GM12878 (cell line): Measurements from ENCODE around the gene NECAB3. TPM values are rescaled to one million over a fixed set of nuclear protein-coding genes. Genes with fewer than 3 reads are reported as not detected.

Source experiments
- ATAC-seq: fragments of 200-7000 bp; cut with Tn5 transposase; 3 replicates; pipeline ENCODE4 v1.9.1; 2020; ENCODE audit warnings: mild to moderate bottlenecking, moderate library complexity
- BruUV-seq: library from RNA; stranded (reverse); fragments of 400-500 nt; replicated peaks from 2 replicates; lab custom pipeline; 2021; lab: Mats Ljungman, UMichigan
- CTCF ChIA-PET: fragments of 300-600 bp; sonication (Branson Sonifier 250); formaldehyde crosslinking; extraction: SDS; loops from one replicate; lab custom pipeline; 2021; ENCODE audit warnings: inconsistent platforms; lab: Yijun Ruan, JAX
- POLR2A ChIA-PET: fragments of 350-600 bp; formaldehyde crosslinking; extraction: SDS; loops from one replicate; lab custom pipeline; 2021; ENCODE audit warnings: inconsistent platforms; lab: Charles Lee
- RAD21 ChIA-PET: fragments of 300-600 bp; sonication (Branson Sonifier 250); formaldehyde crosslinking; loops from one replicate; lab custom pipeline; 2023; ENCODE audit warnings: antibody characterized with exemption; ENCODE audit not compliant: unreplicated experiment; lab: Charles Lee
- SMC1A ChIA-PET: fragments of 300-600 bp; sonication (Branson Sonifier 250); formaldehyde crosslinking; loops from one replicate; lab custom pipeline; 2023; ENCODE audit not compliant: unreplicated experiment, uncharacterized antibody; lab: Charles Lee
- DNase-seq: peaks from one replicate; pipeline ENCODE4 v3.0.0-alpha.2; 2011; ENCODE audit warnings: low read depth, low spot score
- FAIRE-seq: peaks from 3 replicates; lab custom pipeline; 2011; peaks lifted over from hg19 to GRCh38; lab: Jason Lieb, UNC
- H2AFZ ChIP-seq: 2 replicates; pipeline ENCODE4 v1.6.0; 2011; ENCODE audit warnings: low read depth, low read length, control low read depth; ENCODE audit not compliant: control insufficient read depth
- H3K27ac ChIP-seq: 2 replicates; pipeline ENCODE4 v1.5.1; 2011; ENCODE audit warnings: control low read depth; ENCODE audit not compliant: control insufficient read depth, insufficient read depth
- H3K27me3 ChIP-seq, 2 experiments: replicated peaks in 1 of 2; 2 replicates each; pipeline versions ENCODE4 v1.6.0 to v1.6.1; 2011; ENCODE audit warnings: low read length in 1 of 2; ENCODE audit not compliant: control insufficient read depth in 2 of 2, insufficient read depth in 2 of 2
- H3K36me3 ChIP-seq, 2 experiments: 2 replicates each; pipeline ENCODE4 v1.5.1; 2011; ENCODE audit warnings: low read length in 1 of 2; ENCODE audit not compliant: control insufficient read depth in 2 of 2, insufficient read depth in 2 of 2
- H3K4me1 ChIP-seq: 2 replicates; pipeline ENCODE4 v1.6.1; 2011; ENCODE audit warnings: mild to moderate bottlenecking, low read length, moderate library complexity, mixed read lengths; ENCODE audit not compliant: control insufficient read depth, insufficient read depth
- H3K4me2 ChIP-seq: 2 replicates; pipeline ENCODE4 v1.6.0; 2011; ENCODE audit warnings: control low read depth; ENCODE audit not compliant: control insufficient read depth, insufficient read depth
- H3K4me3 ChIP-seq: fragments of 200-600 bp; sonication (generic); 2 replicates; pipeline ENCODE4 v1.5.1; 2016
- H3K79me2 ChIP-seq: 2 replicates; pipeline ENCODE4 v1.6.0; 2011; ENCODE audit warnings: low read length; ENCODE audit not compliant: control insufficient read depth, insufficient read depth
- H3K9ac ChIP-seq: 2 replicates; pipeline ENCODE4 v1.8.0; 2011; ENCODE audit warnings: low read length, control low read depth, mixed read lengths; ENCODE audit not compliant: control insufficient read depth, insufficient read depth
- H3K9me3 ChIP-seq: replicated peaks from 3 replicates; pipeline ENCODE4 v1.5.1; 2011; ENCODE audit warnings: mild to moderate bottlenecking, low read length; ENCODE audit not compliant: control insufficient read depth, insufficient read depth
- H4K20me1 ChIP-seq: 2 replicates; pipeline ENCODE4 v1.6.0; 2011; ENCODE audit not compliant: control insufficient read depth, insufficient read depth
- BCLAF1 ChIP-seq: fragments of 450-650 bp; IDR thresholded peaks from 2 replicates; pipeline ENCODE4 v1.6.1; 2017; ENCODE audit warnings: antibody characterized with exemption, mild to moderate bottlenecking, moderate library complexity
- CHD4 ChIP-seq: fragments of 200-600 bp; sonication (generic); IDR thresholded peaks from 2 replicates; pipeline ENCODE4 v1.6.1; 2016; ENCODE audit warnings: mild to moderate bottlenecking
- EED ChIP-seq: sonication (generic); IDR thresholded peaks from 2 replicates; pipeline ENCODE4 v1.6.1; 2016; ENCODE audit warnings: antibody characterized with exemption, low read depth
- EGR1 ChIP-seq, 2 experiments: IDR thresholded peaks; 1 replicate in 1 of 2; 2 replicates in 1 of 2; pipeline ENCODE4 v1.6.1; 2011 to 2012; ENCODE audit warnings: low read depth in 2 of 2, low read length in 2 of 2, borderline replicate concordance in 1 of 2, mild to moderate bottlenecking in 1 of 2, moderate library complexity in 1 of 2
- ETV6 ChIP-seq, 2 experiments: fragments of 450-650 bp in 1 of 2; IDR thresholded peaks in 1 of 2; conservative IDR thresholded peaks in 1 of 2; 2 replicates each; pipeline ENCODE4 v1.6.1; 2014; ENCODE audit warnings: antibody characterized with exemption in 1 of 2, borderline replicate concordance in 1 of 2, low read depth in 1 of 2, mild to moderate bottlenecking in 1 of 2, moderate library complexity in 1 of 2
- NR2C1 ChIP-seq: fragments of 450-650 bp; IDR thresholded peaks from 2 replicates; pipeline ENCODE4 v1.6.1; 2017; ENCODE audit warnings: antibody characterized with exemption, mild to moderate bottlenecking, moderate library complexity
- STAT1 ChIP-seq: fragments of 450-650 bp; conservative IDR thresholded peaks from 2 replicates; pipeline ENCODE4 v1.6.1; 2014; ENCODE audit warnings: antibody characterized with exemption, mild to moderate bottlenecking
- TAF1 ChIP-seq: IDR thresholded peaks from 2 replicates; pipeline ENCODE4 v1.6.1; 2011; ENCODE audit warnings: mild to moderate bottlenecking, low read depth, low read length, borderline replicate concordance
- TARDBP ChIP-seq: IDR thresholded peaks from 2 replicates; pipeline ENCODE4 v1.6.1; 2016; ENCODE audit warnings: borderline replicate concordance
- ZNF217 ChIP-seq: fragments of 450-650 bp; IDR thresholded peaks from 2 replicates; pipeline ENCODE4 v1.6.1; 2017; ENCODE audit warnings: antibody characterized with exemption, mild to moderate bottlenecking
- WGBS: methylation state at CpG from one replicate; pipeline ENCODE4 v1.1.6; 2016; ENCODE audit warnings: low lambda C conversion rate; ENCODE audit not compliant: insufficient replicate concordance, insufficient coverage; ENCODE audit errors: missing lambda C conversion rate; 5-methylcytosine and 5-hydroxymethylcytosine counted together
- in situ Hi-C: fragments of 300-500 bp; cut with MboI; formaldehyde crosslinking; loops from 9 replicates; pipeline ENCODE4 v1.14.3; 2018; ENCODE audit warnings: mixed read lengths
- intact Hi-C: fragments of 100-400 bp; cut with micrococcal nuclease; formaldehyde crosslinking; loops from one replicate; pipeline ENCODE4 v1.14.2; 2022; ENCODE audit not compliant: unreplicated experiment
- polyA plus RNA-seq, 11 experiments: library from polyadenylated mRNA; depleted of rRNA in 4 of 11; unstranded in 6 of 11; stranded (reverse) in 5 of 11; fragments of >200 nt; fragmentation: Nextera tagmentation in 4 of 11; fragmentation: Illumina TruSeq in 1 of 11; extraction: Ambion mirVana in 4 of 11; extraction: Trizol in 1 of 11; gene quantifications; 1 replicate in 1 of 11; 2 replicates in 10 of 11; pipeline versions ENCODE4 v1.2.1 to v1.2.3, GENCODE V29; 2011 to 2016; ENCODE audit warnings: inconsistent platforms in 2 of 11, missing spikeins in 2 of 11, low read depth in 1 of 11
- total RNA-seq, 4 experiments: library from RNA; depleted of rRNA in 3 of 4; stranded (reverse); fragments of >200 nt in 3 of 4; fragmentation: Illumina TruSeq in 1 of 4; extraction: Trizol in 1 of 4; gene quantifications; 2 replicates each; pipeline versions ENCODE4 v1.2.1 to v1.2.3, GENCODE V29; 2013 to 2021
- TF ChIP-seq, protein P1 (sequence below): fragments of 450-650 bp; IDR thresholded peaks from 2 replicates; pipeline ENCODE4 v1.6.1; 2017; ENCODE audit warnings: mild to moderate bottlenecking, moderate library complexity

The NECAB3 gene
- total and polyA plus RNA-seq, 10 of the 15 experiments (the other 5 are each of a cell fraction or from before 2014, with no cell fraction given): 0.21 to 17.0 (median 7.2) TPM

GRCh38 chr20:33674294-33675135 is at the start of gene NECAB3 (continued):
- no peak for TF ChIP-seq BCLAF1
- TF ChIP-seq NR2C1: peak; percentile 14; the same call in 1 of the 2 replicates
- TF ChIP-seq STAT1: no peak
- TF ChIP-seq EGR1 (IDR thresholded peaks at IDR 0.05; ENCODE audit: borderline replicate concordance in 1 of 2, low read depth in 2 of 2, low read length in 2 of 2): peak in 1 of 2 experiments; percentile 92; a peak in 2 of 3 replicates
- TF ChIP-seq TARDBP: peak; percentile 27; the same call in 1 of the 2 replicates

DNA sequence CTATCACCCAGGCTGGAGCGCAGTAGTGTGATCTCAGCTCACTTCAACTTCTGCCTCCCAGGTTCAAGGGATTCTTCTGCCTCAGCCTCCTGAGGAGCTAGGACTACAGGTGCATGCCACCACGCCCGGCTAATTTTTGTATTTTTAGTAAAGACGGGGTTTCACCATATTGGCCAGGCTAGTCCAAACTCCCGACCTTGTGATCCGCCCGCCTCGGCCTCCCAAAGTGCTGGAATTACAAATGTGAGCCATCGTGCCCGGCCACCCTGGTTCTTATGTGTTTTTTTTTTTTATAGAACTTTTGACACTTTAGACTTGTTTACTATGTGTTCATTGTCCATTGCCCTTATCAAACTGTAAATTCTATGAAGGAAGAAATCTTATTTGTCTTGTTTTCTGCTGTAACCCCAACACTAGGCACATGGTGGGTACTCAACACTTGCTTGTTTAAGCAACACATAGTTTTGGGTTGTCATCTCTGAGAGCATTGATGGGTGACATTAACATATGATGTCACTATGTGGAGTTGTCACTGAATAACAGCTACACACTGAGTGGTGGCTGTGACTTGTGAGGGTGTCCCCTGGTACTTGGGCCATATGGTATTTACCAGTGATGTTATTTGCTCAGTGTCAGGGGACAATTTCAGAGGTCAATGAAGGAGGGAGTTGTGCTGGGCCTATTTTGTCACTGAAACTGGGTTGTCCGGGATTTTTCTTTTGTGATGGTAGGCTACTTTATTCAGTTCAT is 47.3 kb upstream of the NECAB3 start:
- in situ Hi-C loops: no loop called here
- POLR2A ChIA-PET: no interaction called here
- BruUV-seq: no TSS peak
- TF ChIP-seq TAF1 (no peak), CHD4 (no peak), ZNF217 (no peak), EED (no peak), TARDBP (no peak), ETV6 (conservative IDR thresholded peaks at IDR 0.05 in 1 of 2, IDR thresholded peaks at IDR 0.05 in 1 of 2; ENCODE audit: borderline replicate concordance in 1 of 2, low read depth in 1 of 2) (no peak)
- TF ChIP-seq, protein P1, sequence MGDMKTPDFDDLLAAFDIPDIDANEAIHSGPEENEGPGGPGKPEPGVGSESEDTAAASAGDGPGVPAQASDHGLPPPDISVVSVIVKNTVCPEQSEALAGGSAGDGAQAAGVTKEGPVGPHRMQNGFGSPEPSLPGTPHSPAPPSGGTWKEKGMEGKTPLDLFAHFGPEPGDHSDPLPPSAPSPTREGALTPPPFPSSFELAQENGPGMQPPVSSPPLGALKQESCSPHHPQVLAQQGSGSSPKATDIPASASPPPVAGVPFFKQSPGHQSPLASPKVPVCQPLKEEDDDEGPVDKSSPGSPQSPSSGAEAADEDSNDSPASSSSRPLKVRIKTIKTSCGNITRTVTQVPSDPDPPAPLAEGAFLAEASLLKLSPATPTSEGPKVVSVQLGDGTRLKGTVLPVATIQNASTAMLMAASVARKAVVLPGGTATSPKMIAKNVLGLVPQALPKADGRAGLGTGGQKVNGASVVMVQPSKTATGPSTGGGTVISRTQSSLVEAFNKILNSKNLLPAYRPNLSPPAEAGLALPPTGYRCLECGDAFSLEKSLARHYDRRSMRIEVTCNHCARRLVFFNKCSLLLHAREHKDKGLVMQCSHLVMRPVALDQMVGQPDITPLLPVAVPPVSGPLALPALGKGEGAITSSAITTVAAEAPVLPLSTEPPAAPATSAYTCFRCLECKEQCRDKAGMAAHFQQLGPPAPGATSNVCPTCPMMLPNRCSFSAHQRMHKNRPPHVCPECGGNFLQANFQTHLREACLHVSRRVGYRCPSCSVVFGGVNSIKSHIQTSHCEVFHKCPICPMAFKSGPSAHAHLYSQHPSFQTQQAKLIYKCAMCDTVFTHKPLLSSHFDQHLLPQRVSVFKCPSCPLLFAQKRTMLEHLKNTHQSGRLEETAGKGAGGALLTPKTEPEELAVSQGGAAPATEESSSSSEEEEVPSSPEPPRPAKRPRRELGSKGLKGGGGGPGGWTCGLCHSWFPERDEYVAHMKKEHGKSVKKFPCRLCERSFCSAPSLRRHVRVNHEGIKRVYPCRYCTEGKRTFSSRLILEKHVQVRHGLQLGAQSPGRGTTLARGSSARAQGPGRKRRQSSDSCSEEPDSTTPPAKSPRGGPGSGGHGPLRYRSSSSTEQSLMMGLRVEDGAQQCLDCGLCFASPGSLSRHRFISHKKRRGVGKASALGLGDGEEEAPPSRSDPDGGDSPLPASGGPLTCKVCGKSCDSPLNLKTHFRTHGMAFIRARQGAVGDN: no peak

More for the DNA sequence above, 47.3 kb upstream of the NECAB3 start:
- DNase-seq (no peak), FAIRE-seq (no peak), ATAC-seq (no peak)
- H3K4me3 ChIP-seq: no peak overlapping the region
- H2AFZ ChIP-seq: no peak overlapping the region
- H3K36me3 ChIP-seq: no peaks in the 10 kb centered on the region
- RAD21 ChIA-PET: interaction anchor here (1.0 kb wide), 1 partner anchor 118 kb away, joined by 3 read pairs; no protein-coding TSS in a partner anchor
- no peaks in the 10 kb centered on the region for H3K27me3 ChIP-seq
- intact Hi-C loops: no loop called here
- H3K4me1 ChIP-seq: peaks cover 9% of the 10 kb centered on the region
- CTCF ChIA-PET: interaction anchor here (0.8 kb wide), 1 partner anchor 68 kb away, joined by 4 read pairs; no protein-coding TSS in a partner anchor
- SMC1A ChIA-PET: no interaction called here
- 86% methylated on average over 11 of the region's 11 CpGs for WGBS
- H3K4me2 ChIP-seq: no peak overlapping the region
- no peak overlapping the region for H3K9ac ChIP-seq
- H3K27ac ChIP-seq: no peak overlapping the region
- peaks cover 5% of the 10 kb centered on the region for H3K79me2 ChIP-seq
- H3K9me3 ChIP-seq: no peaks in the 10 kb centered on the region
- H4K20me1 ChIP-seq: no peaks in the 10 kb centered on the region
